GM19025 (cell line): Measurements from ENCODE around the gene AMELX.

ENCODE experiments used
- ATAC-seq: cut with Tn5 transposase; IDR thresholded peaks from one replicate; pipeline ENCODE4 v1.9.1; 2021; ENCODE audit warnings: mild to moderate bottlenecking, low read depth, moderate library complexity; ENCODE audit not compliant: unreplicated experiment

Gene AMELX

DNA sequence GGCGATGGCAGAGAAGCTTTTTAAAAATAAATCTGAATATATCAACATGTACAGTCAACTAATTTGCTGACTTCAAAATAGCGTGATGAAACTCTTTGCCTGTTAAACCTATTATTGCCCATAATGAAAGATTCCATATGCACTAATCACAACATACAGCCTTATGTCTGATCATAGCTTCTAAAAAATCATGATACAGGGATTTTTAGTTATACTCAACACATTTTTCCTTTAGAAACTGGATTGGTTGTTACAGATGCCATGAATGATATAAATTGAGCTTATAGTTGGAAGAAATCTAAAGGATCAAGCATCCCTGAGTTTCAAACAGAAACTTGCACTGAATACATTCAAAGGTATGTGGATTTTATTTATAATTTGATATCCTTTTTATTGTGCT is at the start of gene AMELX:
AMELX (plus strand) TSS at position 301 of the 400 bp plus-strand sequence. CDS start 1,376 bp downstream, outside the sequence.
- ATAC-seq, result no peak

DNA sequence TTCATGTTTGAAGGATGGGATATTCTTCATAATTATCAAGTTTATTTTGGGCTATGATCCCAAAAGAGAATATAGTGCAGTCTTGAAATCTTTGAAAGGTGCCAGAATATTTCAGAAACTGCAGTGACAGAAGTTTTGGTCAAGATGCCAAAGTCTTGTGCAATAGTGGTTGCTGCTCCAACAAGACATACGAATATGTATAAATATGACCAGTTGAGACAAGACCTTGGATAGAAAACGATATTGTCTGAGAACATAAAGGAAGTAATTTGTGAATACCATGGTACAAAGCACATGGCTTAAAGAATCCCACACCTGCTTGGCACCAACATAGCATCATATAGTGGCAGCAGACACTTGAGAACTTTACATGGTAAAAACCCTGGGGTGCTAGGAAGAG is 48.6 kb upstream of the AMELX start:
- ATAC-seq, result no peak

DNA sequence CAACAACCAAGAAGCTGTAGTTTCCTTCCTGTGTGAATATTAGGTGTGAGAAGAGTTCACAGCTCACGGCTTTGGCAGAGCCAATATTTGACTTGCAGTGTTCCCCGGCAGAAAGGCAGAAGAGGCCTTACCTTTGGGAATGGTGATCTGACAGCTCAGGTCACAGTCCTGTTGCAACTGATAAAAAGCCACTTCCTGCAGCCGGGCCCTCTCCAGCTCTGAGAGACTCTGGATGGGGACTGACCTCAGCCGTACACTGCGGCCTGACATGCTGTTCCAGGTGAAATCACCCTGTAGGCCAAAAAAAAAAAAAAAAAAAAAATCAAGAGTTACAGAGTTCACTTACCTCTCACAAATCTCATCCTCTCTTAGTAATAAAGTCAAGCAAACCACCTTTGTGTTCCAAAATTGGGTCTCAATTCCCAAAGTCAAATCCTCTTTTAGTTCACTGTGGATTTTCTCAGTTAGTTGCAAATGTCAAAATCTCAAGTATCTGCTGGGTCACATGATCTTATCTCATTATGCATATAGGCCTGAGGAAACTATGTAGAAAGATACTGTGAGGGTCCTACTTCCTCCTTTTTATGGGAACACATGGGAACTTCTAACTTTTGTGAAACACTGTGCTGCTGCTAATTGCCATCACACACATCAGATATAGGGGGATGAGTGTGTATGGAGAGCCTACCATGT is 38.6 kb upstream of the AMELX start:
- no peak for ATAC-seq

DNA sequence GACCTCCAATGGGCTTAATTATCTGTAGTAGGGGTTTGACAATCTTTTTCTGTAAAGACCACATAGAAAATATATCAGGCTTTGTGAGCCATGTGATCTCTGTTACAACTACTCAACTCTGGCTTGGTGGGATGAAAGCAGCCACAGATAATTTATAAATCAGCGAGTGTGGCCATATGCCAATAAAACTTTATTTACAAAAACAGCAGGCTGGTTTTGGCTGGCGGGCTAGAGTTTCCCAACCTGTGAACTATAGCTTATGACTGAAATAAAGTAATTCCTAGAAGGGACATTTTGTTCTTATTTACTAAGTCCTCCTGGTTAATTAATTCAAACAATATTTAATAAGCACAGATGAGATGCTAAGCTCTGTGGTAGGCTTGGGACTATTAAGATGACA is 35.9 kb upstream of the AMELX start:
- no peak for ATAC-seq

DNA sequence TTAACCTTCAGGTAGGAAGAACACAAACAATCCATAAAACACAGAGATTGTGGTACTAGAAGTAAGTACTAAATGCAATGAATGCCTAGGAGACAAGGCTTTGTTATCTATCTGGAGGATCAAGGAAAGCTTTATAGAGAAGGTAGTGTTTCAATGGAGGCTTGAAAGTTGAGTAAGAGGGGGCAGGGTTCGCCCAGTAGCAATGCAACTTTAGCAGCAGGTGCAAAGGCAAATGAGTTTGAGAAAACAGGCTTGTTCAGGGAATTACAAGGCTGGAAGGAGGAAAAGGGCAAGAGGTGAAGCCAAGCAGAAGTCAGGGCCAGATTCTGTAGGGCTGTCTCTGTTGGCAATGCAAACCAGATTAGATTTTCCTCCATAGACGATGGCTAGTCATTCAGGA is 35.5 kb upstream of the AMELX start:
- ATAC-seq, result no peak

DNA sequence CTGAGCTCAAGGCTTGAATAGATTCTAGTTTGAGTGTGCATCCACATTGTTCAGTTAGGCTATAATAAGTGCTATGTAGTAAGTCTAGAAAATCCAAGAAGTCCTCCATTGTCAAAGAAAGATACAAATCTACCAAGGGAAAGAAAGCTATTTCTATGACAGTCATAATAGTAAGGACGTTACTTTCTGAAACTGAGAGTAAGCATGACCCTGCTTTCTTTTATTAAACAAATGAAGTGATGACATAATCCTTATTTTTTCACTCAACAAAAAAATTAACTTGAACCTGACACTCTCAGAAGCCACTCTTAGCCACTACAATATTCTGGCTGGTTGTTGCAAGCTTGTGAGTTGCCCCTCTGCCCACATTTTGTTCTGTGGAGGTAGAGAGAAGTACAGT is 33.8 kb upstream of the AMELX start:
- ATAC-seq, result no peak

DNA sequence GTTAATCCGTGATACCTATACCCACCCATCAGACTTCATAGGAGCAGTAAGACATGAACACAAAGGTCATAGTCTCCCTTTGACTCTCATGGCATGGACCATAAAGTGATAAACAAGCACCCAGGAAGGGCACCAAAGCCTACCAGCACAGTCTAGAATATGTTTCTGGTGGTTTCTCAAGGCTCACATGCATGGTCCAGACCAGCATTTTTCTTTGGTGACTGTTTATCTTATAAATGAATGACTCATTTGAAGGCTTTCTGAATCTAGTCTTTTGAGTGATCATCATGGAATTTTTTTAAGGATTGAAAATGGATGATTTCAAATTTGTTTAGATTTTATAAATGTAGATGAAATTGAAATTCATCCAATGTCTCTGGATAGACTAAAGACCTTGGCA is 32.0 kb upstream of the AMELX start:
- ATAC-seq, result no peak

DNA sequence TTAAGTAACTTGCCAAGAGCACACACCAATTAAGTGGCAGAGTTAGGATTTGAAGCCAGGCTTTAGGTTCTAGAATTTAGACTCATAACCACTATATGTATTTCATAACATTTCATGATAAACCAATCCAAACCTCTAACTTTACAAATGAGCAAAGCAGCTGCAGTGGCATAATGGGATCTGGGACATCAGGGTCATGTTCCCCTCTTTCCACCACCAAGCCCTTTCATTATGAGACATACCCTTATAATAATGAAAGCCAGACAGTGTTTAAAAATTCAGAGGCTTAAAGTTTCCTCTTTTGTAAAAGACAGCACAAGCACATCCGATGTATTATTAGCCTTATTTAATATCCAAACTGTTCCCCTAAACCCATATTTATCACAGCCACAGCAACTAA is 28.3 kb upstream of the AMELX start:
- no peak for ATAC-seq

DNA sequence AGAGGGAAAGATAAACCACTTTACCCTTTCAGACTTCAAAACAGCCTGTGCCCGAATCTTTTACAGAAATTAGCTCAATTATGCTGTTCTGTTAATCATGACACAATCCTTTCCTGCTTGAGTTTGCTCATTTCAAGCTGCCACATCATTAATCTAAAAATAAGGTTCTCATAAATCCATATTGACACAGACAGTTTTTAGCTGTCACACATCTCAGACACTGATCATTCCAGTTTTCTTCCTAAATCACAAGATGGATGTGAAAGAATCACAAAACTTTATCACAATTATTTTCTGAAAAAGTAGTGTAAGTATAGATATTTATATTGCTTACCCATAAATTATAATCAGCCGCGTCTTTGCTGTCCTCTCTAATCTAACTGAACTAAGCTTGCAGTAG is 27.9 kb upstream of the AMELX start:
- no peak for ATAC-seq

DNA sequence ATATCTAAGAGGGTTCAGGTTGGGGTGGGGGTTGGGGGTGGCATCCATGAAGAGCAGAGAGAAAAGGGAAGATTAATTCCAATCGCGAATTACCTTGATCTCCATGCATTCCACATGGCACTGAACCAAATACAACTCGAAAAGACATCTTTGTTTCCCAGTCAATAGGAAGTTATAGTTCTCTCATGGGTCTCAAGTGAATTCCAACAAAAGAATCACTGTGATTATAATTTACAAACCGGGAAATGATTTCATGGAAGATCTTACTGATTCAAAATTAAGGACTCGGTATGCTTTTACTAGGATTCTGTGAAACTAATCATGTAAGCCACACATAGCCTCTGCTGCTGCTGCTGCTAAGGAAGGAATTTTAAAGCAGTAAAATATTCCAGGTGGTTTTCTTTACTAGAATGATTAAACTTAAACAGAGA is 26.6 kb upstream of the AMELX start:
- ATAC-seq, result no peak

DNA sequence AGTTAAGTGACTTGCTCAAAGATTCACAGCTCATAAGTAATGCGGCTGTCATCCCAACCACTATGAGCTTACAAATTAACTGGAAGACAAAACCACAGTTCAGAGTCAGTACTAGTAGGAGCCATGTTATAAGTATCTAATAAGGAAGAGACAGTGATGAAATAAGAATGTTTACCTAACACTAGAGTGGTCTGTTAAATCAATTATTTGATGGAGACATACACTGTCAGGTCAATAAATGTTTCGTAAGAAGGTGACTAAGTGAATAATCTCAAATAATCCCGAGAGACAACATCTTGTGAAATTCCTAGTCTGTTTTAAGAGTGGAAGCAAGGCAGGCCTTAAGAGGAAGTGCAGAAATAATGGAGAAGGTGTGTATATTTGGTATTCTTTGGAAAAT is 25.8 kb upstream of the AMELX start:
- peak; percentile 50 for ATAC-seq

DNA sequence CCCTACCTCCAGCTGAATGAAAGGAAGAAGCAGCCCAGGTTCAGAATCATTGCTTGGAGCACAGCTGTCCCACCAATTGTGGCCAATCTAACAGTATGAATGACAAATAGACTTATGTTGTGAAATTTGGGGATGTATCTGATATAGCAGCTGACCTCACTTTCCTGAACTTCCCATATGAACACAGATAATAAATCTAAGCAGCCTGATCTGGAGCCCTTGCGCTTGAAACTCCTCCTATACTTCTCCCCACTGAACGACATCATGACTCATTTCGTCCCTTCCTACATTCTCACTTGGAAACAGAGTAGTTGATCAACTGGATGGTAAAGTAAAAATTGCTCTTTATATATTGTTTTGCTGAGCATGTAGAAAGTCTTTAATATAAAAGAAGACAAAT is 24.2 kb upstream of the AMELX start:
- no peak for ATAC-seq

DNA sequence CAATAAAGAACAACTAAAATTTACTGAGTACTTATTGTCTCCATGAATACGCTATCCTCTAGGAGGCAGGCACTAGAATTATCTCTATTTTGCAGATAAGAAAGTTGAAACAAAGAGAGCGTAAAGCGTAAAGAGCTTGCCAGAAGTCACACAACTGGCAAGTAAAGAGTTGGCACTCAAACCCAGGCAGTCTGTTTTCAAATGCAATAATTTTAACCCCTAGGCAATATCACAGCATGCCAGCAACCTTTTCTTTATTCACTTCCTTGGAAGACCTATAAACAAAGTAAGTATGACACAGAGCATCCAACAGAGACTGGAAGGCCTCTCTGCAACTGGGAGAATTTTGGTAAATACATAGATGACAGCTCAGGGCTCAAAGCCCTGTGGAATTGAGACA is 23.2 kb upstream of the AMELX start:
- ATAC-seq, result no peak

DNA sequence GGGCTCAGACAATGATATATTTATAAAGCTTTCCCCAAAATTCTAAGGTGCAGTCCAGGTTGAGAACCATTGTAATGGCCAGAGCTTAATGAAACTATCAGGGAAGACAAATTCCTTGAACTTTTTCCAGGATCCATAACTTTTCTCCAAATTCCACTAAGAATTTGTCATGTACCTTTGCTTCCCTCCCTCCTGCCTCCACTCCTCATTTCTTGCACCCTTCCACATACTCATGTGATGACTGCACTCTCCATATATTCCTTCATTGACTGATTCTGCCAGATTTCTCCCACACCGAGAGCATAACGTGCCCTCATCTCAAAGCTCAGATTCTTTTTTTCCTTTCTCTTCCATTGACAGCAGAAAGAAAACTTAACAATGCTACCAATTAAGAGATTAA is 20.9 kb upstream of the AMELX start:
- ATAC-seq, result no peak

DNA sequence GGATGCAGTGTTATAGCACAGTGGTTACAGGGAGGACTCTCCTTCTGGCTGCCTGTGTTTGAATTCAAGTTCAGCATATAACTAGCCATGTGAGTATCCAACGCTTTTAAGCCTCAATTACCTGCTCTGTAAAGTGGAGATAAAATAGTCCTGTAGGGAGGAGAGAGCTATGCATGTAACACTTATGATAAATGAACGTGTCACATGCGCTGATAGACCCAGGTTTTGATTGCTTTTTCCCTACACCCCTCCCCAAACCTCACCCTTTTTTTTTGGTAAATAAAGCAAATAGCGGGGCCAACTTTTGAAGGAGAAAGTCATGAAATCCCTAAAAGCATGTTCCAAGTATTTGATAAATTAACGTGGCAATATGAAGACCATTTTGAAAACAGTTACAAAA is 20.4 kb upstream of the AMELX start:
- no peak for ATAC-seq

DNA sequence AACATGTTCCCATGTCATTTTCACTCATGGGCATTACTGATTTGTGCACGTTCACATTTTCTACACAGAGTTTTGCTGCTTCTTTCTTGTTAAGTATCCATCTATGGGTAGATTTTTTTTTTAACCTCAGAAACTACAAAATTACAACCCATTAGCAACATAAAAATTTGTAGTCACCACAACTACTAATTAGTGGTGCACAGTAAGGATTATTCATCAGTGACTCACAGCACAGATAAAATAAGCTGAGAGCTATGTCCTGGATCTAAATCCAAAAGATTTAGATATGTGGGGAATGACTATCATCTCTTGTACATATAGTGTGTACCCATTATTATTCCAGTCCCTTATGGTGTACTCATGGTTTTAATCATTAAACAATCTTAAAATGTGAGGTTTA is 19.7 kb upstream of the AMELX start:
- ATAC-seq, result no peak

DNA sequence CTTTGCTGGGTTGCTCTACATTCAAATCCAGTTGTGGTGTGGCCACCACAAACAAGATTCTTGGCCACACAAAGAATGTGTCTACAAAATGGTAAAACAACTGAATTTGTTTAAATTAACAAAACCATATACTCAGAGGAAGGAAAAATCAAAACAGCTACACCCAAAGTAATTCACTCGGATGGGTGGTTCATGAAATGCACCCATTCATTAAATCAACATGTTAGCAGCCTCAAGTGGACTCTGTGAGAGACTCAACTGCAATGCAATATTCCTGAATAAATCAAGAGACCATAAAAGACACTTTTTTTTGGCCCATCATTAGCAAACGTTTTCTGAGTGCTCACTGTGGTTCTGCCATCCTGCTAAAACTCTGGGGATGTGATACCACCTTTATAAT is 11.2 kb upstream of the AMELX start:
- no peak for ATAC-seq

DNA sequence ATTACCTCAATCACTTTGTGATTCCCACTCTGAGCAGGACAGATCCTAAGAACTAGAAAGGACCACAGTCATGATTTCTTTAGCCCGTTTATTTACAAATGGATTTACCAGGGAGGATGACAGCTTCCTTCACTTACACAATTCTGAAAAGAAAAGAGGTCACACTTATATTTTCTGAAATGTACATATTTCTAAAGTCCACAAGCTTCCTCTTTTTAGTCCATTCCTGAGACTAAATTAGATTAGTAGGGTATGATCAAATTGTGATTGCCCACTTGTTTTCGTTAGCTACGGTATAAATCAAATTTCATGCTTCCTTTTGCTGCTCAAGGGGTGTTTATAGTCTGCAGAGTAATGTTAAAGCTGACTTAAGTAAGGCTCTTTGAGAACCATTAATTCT is 7.6 kb upstream of the AMELX start:
- ATAC-seq, result no peak

DNA sequence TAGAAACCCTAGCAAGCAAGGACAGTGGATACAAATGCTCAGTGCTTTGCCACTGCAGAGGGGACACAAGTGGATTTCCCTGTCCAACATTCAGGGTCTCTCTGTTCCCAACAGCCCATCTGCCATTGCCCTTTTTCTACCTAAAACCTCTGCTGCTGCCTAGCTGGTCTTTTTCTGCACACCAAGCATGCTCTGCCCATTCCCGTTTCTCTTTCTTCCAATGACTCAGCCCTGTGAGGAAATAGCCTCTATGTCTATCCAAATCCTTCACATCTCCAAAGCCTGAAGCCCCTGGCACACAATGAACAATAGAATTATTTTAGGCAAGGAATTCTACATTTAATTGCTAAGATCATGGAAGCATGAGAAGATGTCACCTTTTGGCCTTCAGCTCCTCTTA is 5.7 kb upstream of the AMELX start:
- ATAC-seq, result no peak

DNA sequence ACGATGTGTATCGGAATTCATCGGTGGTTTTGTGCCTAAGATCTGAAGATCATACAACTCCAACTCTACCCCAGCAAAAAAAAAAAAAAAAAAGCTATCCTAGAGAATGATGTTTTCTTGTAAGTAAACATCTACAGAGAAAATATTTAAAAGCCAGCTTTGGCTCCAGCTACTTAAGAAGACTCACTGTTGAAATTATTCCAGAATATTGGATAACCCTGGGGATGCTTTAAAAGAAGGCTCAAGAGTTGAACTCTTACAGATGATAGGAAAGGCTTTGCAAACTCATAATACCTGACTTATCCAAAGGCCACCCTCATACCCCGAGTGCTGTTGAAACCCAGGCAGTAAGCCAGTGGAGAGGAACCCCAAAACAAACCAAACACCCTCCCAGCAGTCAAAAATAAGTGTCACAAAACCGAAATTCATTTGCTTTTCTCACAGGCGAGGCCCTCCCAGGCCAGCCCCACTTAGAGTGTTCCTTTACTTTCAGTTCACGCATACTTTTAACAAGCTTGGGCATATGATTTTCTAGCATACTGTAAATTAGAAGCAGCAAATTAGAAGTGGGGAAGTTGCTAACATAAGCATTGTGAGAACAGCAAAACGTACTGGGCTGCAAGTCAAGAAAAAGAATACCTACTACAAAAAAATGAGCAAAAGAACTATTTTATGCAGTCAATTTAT is 2.7 kb upstream of the AMELX start:
- no peak for ATAC-seq

DNA sequence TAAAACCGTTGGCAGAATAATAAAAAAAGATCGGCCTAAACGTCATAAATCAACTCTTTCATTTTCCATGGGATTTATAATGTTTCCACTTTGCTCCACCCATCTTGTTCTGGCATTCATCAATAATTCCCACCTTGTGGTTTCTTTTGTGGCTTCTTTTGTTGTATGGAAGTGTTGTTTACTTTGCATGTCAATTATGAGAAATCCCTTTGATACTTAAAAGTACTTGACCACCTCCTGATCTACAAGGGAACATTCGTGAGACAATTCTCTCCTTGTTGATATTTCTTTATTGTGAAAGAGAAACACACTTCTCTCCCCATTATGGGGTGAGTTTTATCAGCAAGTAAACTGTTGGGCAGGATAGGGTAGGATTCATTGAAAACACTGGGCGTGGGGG is 2.8 kb downstream of the AMELX start:
- ATAC-seq, result no peak

DNA sequence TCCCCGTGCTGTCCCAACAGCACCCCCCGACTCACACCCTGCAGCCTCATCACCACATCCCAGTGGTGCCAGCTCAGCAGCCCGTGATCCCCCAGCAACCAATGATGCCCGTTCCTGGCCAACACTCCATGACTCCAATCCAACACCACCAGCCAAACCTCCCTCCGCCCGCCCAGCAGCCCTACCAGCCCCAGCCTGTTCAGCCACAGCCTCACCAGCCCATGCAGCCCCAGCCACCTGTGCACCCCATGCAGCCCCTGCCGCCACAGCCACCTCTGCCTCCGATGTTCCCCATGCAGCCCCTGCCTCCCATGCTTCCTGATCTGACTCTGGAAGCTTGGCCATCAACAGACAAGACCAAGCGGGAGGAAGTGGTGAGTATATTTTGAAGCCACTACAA is 5.4 kb downstream of the AMELX start:
- ATAC-seq, result no peak
